Kidney (tissue), 14 donors: Measurements from ENCODE around the gene AFDN. TPM values are rescaled to one million over a fixed set of nuclear protein-coding genes. Genes with fewer than 3 reads are reported as not detected.

Experiments
- DNase-seq, 5 donors: peaks; one replicate each; pipeline ENCODE4 v3.0.0-alpha.2; 2013 to 2020
- FAIRE-seq: peaks from 2 replicates; lab custom pipeline; 2012; peaks lifted over from hg19 to GRCh38; lab: Jason Lieb, UNC
- H3K27ac ChIP-seq, 2 donors: one replicate each; pipeline ENCODE4 v1.7.0; 2013; ENCODE audit warnings: low read depth in 2 of 2, low read length in 2 of 2, inconsistent platforms in 1 of 2
- H3K27me3 ChIP-seq: one replicate; pipeline ENCODE4 v1.7.1; 2013; ENCODE audit warnings: low read length, inconsistent platforms; ENCODE audit not compliant: control insufficient read depth, insufficient read depth
- H3K36me3 ChIP-seq, 3 donors: one replicate each; pipeline versions ENCODE4 v1.7.0 to v1.7.1; 2013; ENCODE audit warnings: low read length in 3 of 3, control low read depth in 1 of 3, inconsistent platforms in 1 of 3; ENCODE audit not compliant: insufficient read depth in 3 of 3, control insufficient read depth in 2 of 3
- H3K4me1 ChIP-seq, 3 donors: one replicate each; pipeline versions ENCODE4 v1.7.0 to v1.7.1; 2013; ENCODE audit warnings: low read length in 3 of 3, inconsistent platforms in 1 of 3, low read depth in 1 of 3; ENCODE audit not compliant: control insufficient read depth in 2 of 3, insufficient read depth in 2 of 3
- H3K4me3 ChIP-seq, 3 donors: one replicate each; pipeline versions ENCODE4 v1.7.0 to v1.8.1; 2013; ENCODE audit warnings: low read length in 3 of 3, control low read depth in 1 of 3, inconsistent platforms in 1 of 3
- H3K9ac ChIP-seq, 3 donors: one replicate each; pipeline versions ENCODE4 v1.7.0 to v1.7.1; 2013; ENCODE audit warnings: low read length in 3 of 3, control low read depth in 1 of 3, inconsistent platforms in 1 of 3
- H3K9me3 ChIP-seq, 3 donors: one replicate each; pipeline versions ENCODE4 v1.7.0 to v1.7.1; 2013; ENCODE audit warnings: low read length in 3 of 3, control low read depth in 1 of 3, inconsistent platforms in 1 of 3; ENCODE audit not compliant: control insufficient read depth in 2 of 3, insufficient read depth in 1 of 3
- CTCF ChIP-seq: IDR thresholded peaks from 3 replicates; pipeline ENCODE4 v1.5.1; 2012; ENCODE audit warnings: mild to moderate bottlenecking, moderate library complexity, borderline replicate concordance; ENCODE audit not compliant: insufficient read depth; ENCODE audit errors: extremely low read depth
- intact Hi-C: fragments of 100-400 bp; cut with DNase I; formaldehyde crosslinking; loops from one replicate; pipeline ENCODE4 v1.11.1; 2022
- polyA plus RNA-seq: library from polyadenylated mRNA; stranded (reverse); fragments of 350-450 nt; fragmentation: Illumina TruSeq; extraction: RNeasy Lipid Tissue Mini Kit (QIAGEN cat#74804); gene quantifications from one replicate; pipeline ENCODE4 v1.2.3, GENCODE V29; 2014; ENCODE audit warnings: low read depth, low replicate concordance; ENCODE audit not compliant: insufficient read depth
- total RNA-seq: library from RNA; stranded (reverse); fragmentation: NEBNext Ultra II Directional; extraction: Animal tissue kit (Norgen Biotek cat#: 25700); gene quantifications from one replicate; pipeline ENCODE4 v1.2.1, GENCODE V29; 2021
- donor health status: control.
- donor health status: control.
- donor health status: control.
- donor health status: control.
- donor health status: control.
- donor health status: DM: yes; HTN: yes; CAD: no.
- donor health status: Normal renal cell carcinoma (clear cell type).

AFDN gene
- total and polyA plus RNA-seq, 2 donors from 2014 or later: 21.5 to 175 TPM

- no peak overlapping the region for H3K9ac ChIP-seq
- FAIRE-seq (no peak), DNase-seq (peak in 4 of 5 donors; percentile 54 to 86 (median 66))
- H3K27ac ChIP-seq: peak overlapping the region; percentile 2 to 67
- H3K27me3 ChIP-seq: no peaks in the 10 kb centered on the region
- no peaks in the 10 kb centered on the region for H3K9me3 ChIP-seq
- TF ChIP-seq CTCF: no peak
- no peak overlapping the region for H3K4me3 ChIP-seq
- H3K36me3 ChIP-seq: peaks cover 0 to 4% (median 2%) of the 10 kb centered on the region in 3 donors
- peaks cover 5 to 16% (median 9%) of the 10 kb centered on the region in 3 donors for H3K4me1 ChIP-seq
- intact Hi-C loops: no loop called here
Observed at GRCh38 chr6:167934426-167934864, 107.7 kb downstream of the AFDN start.

GRCh38 chr6:167936051-167936450, 109.3 kb downstream of the AFDN start:
- Histone ChIP-seq H3K9ac (no peak overlapping the region), H3K27ac (no peak overlapping the region), H3K27me3 (no peaks in the 10 kb centered on the region), H3K9me3 (no peaks in the 10 kb centered on the region), H3K4me1 (peaks cover 5 to 16% (median 9%) of the 10 kb centered on the region in 3 donors), H3K36me3 (peaks cover 0 to 4% (median 2%) of the 10 kb centered on the region in 3 donors), H3K4me3 (no peak overlapping the region)
- TF ChIP-seq CTCF: no peak
- FAIRE-seq (no peak), DNase-seq (no peak)
- intact Hi-C loops: no loop called here

- H3K36me3 ChIP-seq: peaks cover 0 to 4% (median 2%) of the 10 kb centered on the region in 3 donors
- no peak overlapping the region for H3K27ac ChIP-seq
- no peaks in the 10 kb centered on the region for H3K27me3 ChIP-seq
- H3K9me3 ChIP-seq: no peaks in the 10 kb centered on the region
- no peak overlapping the region for H3K9ac ChIP-seq
- H3K4me3 ChIP-seq: no peak overlapping the region
- intact Hi-C loops: no loop called here
- no peak for FAIRE-seq
- peaks cover 5 to 6% (median 5%) of the 10 kb centered on the region in 3 donors for H3K4me1 ChIP-seq
- TF ChIP-seq CTCF: no peak
- no peak for DNase-seq
Observed at GRCh38 chr6:167937301-167937700, 110.6 kb downstream of the AFDN start.
